ENCODE results near the gene METTL3. TPM values are rescaled to one million over a fixed set of nuclear protein-coding genes. Genes with fewer than 3 reads are reported as not detected.

METTL3 gene
- polyA plus RNA-seq, 1 donor: 57.9 TPM

DNA sequence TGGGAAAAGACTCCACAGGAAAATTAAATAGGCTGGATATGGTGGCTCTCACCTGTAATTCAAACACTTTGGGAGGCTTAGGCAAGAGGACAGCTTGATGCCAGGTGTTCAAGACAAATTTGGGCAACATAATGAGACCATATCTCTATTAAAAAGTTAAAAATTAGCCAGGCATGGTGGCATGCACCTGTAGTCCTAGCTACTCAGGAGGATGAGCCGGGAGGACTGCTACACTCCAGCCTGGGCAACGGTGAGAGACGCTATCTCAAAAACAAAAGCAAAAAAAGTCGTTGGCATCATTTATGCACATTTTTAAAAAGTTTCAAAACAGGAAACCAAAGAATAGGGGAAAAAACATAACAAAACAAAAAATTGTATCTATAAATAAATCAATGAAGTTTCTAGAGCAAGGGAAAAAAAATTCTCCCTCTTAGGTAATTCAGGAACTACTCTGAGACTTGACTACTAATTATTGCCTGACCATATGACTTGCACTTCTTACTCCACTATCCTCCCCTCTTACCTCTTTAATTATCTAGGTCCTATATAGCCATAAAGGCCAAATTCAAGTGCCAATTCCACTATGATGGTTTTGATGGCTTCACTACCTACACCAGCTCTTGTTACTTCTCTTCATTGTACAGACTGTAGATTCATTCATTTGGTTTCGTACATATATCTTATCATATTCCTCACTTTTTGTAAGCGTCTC is 1.6 kb downstream of the METTL3 start:
- peaks cover 11% of the 10 kb centered on the region for H3K36me3 ChIP-seq (ENCODE audit: control insufficient read depth, insufficient read depth, low read length)
- H3K27me3 ChIP-seq (ENCODE audit: control insufficient read depth, insufficient read depth, low read length): no peaks in the 10 kb centered on the region
- DNase-seq: no peak
- H3K27ac ChIP-seq (ENCODE audit: low read length): no peak overlapping the region
- WGBS (ENCODE audit: insufficient coverage, low lambda C conversion rate): 96% methylated on average over 4 of the region's 6 CpGs
- H3K4me1 ChIP-seq (ENCODE audit: control insufficient read depth, insufficient read depth, low read length): peaks cover 3% of the 10 kb centered on the region
- no peak overlapping the region for H3K4me3 ChIP-seq (ENCODE audit: low read length)
- H3K9me3 ChIP-seq (ENCODE audit: control insufficient read depth, low read depth, low read length): no peaks in the 10 kb centered on the region

DNA sequence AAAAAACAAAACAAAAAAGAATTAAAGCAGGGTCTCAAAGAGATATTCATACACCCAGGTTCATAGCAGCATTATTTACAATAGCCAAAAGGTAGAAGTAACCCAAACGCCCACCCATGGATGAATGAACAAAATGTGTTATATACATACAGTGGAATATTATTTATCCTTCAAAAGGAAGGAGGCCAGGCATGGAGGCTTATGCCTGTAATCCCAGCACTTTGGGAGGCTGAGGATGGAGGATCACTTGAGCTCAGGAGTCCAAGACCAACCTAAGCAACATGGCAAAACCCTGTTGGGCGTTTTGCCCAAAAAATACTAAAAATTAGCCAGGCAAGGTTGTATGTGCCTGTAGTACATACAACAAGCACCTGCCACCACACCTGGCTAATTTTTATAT is 4.6 kb downstream of the METTL3 start:
- no peak for DNase-seq
- Histone ChIP-seq H3K27ac (ENCODE audit: low read length) (no peak overlapping the region), H3K9me3 (ENCODE audit: control insufficient read depth, low read depth, low read length) (no peaks in the 10 kb centered on the region), H3K36me3 (ENCODE audit: control insufficient read depth, insufficient read depth, low read length) (peaks cover 30% of the 10 kb centered on the region), H3K4me3 (ENCODE audit: low read length) (no peak overlapping the region), H3K27me3 (ENCODE audit: control insufficient read depth, insufficient read depth, low read length) (no peaks in the 10 kb centered on the region), H3K4me1 (ENCODE audit: control insufficient read depth, insufficient read depth, low read length) (peaks cover 3% of the 10 kb centered on the region)
- WGBS (ENCODE audit: insufficient coverage, low lambda C conversion rate): no CpG with 5 or more reads among the region's 2 CpGs

DNA sequence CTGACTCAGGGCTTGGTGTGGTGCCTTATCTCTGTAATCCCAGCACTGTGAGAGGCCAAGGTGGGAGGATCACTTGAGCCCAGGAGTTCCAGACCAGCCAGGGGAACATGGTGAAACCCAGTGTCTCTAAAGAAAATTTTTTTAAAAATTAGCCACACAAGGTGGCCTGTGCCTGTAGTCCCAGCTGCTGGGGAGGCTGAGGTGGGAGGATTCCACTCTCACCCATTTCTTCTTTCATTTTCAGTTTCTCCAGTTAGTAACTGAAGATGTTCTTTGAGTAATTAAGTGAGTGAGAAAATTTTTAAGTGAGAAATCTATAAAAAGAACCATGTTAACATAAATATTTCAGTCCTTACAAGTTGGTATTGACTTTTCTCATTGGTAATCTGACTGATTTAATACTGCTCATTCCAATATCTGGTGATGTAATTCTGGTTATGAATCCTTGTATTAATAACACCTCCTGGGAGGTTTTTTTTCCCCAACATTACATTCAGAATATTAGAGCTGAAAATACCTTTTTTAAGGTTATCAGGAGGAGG is 6.1 kb downstream of the METTL3 start:
- H3K4me3 ChIP-seq (ENCODE audit: low read length): no peak overlapping the region
- no peak for DNase-seq
- H3K4me1 ChIP-seq (ENCODE audit: control insufficient read depth, insufficient read depth, low read length): peaks cover 3% of the 10 kb centered on the region
- H3K27ac ChIP-seq (ENCODE audit: low read length): no peak overlapping the region
- H3K36me3 ChIP-seq (ENCODE audit: control insufficient read depth, insufficient read depth, low read length): peaks cover 41% of the 10 kb centered on the region
- H3K9me3 ChIP-seq (ENCODE audit: control insufficient read depth, low read depth, low read length): no peaks in the 10 kb centered on the region
- no peaks in the 10 kb centered on the region for H3K27me3 ChIP-seq (ENCODE audit: control insufficient read depth, insufficient read depth, low read length)

DNA sequence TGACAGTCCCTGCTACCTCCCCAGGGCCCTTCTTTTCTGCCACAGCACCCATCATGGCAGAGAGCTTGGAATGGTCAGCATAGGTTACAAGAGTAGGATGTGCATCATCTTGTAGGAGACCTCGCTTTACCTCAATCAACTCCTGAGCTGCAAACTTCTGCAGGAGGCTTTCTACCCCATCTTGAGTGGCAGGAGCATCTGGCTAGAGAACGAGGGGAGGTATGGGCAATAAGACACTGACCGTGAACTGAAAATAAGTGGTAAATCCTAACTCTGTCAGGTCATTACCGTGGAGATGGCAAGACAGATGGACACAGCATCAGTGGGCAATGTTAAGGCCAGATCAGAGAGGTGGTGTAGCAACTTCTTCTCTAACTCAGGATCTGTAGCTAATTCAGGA is 7.8 kb downstream of the METTL3 start:
- H3K27ac ChIP-seq (ENCODE audit: low read length): no peak overlapping the region
- no peak for DNase-seq
- no peak overlapping the region for H3K4me3 ChIP-seq (ENCODE audit: low read length)
- no peaks in the 10 kb centered on the region for H3K27me3 ChIP-seq (ENCODE audit: control insufficient read depth, insufficient read depth, low read length)
- peaks cover 49% of the 10 kb centered on the region for H3K36me3 ChIP-seq (ENCODE audit: control insufficient read depth, insufficient read depth, low read length)
- H3K4me1 ChIP-seq (ENCODE audit: control insufficient read depth, insufficient read depth, low read length): no peaks in the 10 kb centered on the region
- 100% methylated on average over 2 of the region's 4 CpGs for WGBS (ENCODE audit: insufficient coverage, low lambda C conversion rate)
- no peaks in the 10 kb centered on the region for H3K9me3 ChIP-seq (ENCODE audit: control insufficient read depth, low read depth, low read length)

DNA sequence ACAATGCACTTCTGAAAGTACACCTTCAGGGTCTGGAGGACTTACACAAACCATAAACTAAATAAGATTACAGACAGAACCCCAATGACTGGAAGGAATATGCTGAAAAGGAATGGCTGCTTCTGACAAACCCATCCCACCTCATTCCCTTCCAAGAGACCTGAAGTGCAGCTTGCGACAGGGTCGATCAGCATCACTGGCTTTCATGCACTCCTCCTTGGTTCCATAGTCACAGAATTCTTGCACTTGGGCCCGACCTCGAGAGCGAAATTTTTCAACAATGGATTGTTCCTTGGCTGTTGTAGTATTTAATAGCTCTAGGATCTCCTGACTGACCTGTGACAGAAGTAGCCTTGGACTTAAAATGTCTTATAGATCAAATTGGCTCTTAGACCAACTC is 9.6 kb downstream of the METTL3 start:
- H3K27ac ChIP-seq (ENCODE audit: low read length): no peak overlapping the region
- WGBS (ENCODE audit: insufficient coverage, low lambda C conversion rate): no CpG with 5 or more reads among the region's 5 CpGs
- no peak overlapping the region for H3K4me3 ChIP-seq (ENCODE audit: low read length)
- no peaks in the 10 kb centered on the region for H3K4me1 ChIP-seq (ENCODE audit: control insufficient read depth, insufficient read depth, low read length)
- DNase-seq: no peak
- no peaks in the 10 kb centered on the region for H3K9me3 ChIP-seq (ENCODE audit: control insufficient read depth, low read depth, low read length)
- H3K36me3 ChIP-seq (ENCODE audit: control insufficient read depth, insufficient read depth, low read length): peaks cover 58% of the 10 kb centered on the region
- H3K27me3 ChIP-seq (ENCODE audit: control insufficient read depth, insufficient read depth, low read length): no peaks in the 10 kb centered on the region

DNA sequence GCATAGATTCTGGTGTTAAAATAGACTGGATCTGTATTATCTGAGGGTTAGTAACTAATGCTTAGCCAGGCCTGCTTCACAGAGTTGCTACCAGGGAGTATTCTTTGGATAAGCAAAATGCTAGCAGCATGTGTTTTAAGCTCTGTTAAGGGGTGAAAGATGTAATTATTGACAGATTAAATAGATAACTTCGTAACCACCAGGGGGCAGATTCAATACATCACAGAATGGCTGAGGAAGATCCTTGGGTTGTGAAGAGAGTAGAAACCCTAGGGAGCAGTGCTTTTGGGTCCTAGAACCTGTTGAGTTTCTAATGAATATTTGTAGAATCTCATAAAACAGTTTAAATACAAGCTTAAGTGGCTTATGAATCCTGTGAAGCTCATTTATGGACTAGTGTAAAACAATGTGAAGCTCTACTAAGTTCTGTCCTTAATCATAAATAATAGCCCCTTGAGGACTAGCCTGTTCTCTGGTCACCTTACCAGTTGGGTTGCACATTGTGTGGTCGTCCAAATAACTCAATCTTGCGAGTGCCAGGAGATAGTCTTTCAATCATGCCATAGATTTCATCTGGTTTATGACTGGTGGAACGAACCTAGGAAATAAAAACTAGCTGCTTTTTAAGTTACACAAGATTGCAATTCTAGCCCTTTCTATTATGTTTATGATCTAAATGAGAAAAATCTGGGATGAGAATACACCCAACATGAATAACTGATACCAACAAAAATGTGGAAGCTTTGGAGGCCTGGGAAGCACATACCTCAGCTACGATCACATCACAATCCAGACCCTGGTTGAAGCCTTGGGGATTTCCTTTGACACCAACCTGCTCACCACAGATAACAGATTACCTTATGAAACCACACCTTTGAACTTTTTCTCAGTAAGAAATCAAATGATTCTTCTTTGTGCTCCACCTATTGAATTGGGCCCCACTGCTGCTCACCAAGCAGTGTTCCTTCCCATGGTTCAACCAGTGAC is 12.3 kb downstream of the METTL3 start:
- H3K4me1 ChIP-seq (ENCODE audit: control insufficient read depth, insufficient read depth, low read length): no peaks in the 10 kb centered on the region
- peak; percentile 21 to 32 for DNase-seq
- H3K27me3 ChIP-seq (ENCODE audit: control insufficient read depth, insufficient read depth, low read length): no peaks in the 10 kb centered on the region
- WGBS (ENCODE audit: insufficient coverage, low lambda C conversion rate): no CpG with 5 or more reads among the region's 5 CpGs
- H3K4me3 ChIP-seq (ENCODE audit: low read length): no peak overlapping the region
- no peaks in the 10 kb centered on the region for H3K9me3 ChIP-seq (ENCODE audit: control insufficient read depth, low read depth, low read length)
- no peak overlapping the region for H3K27ac ChIP-seq (ENCODE audit: low read length)
- H3K36me3 ChIP-seq (ENCODE audit: control insufficient read depth, insufficient read depth, low read length): peaks cover 80% of the 10 kb centered on the region

DNA sequence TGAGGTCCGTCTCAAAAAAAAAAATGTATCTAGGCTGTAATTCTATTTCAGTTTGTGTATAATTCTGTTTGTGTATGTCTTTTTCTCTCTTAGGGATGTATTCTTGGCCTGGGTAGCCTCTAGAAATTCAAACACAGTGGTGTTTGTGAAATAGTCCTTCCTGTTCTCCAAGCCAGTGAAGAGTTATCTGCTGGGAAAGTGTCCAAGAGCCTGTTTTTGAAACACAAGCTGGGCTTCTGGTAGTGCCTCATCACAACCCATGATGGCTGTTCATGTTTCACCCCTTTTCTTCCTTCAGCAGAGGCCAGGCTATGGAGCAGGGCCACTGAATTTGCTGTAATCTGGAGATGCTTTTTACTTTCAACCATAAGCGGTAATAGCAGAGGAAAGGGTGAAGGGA is 14.7 kb downstream of the METTL3 start:
- Histone ChIP-seq H3K27me3 (ENCODE audit: control insufficient read depth, insufficient read depth, low read length) (no peaks in the 10 kb centered on the region), H3K36me3 (ENCODE audit: control insufficient read depth, insufficient read depth, low read length) (peaks cover 78% of the 10 kb centered on the region), H3K4me1 (ENCODE audit: control insufficient read depth, insufficient read depth, low read length) (no peaks in the 10 kb centered on the region), H3K9me3 (ENCODE audit: control insufficient read depth, low read depth, low read length) (no peaks in the 10 kb centered on the region), H3K4me3 (ENCODE audit: low read length) (no peak overlapping the region), H3K27ac (ENCODE audit: low read length) (no peak overlapping the region)
- no peak for DNase-seq
- WGBS (ENCODE audit: insufficient coverage, low lambda C conversion rate): no CpG with 5 or more reads among the region's 2 CpGs

DNA sequence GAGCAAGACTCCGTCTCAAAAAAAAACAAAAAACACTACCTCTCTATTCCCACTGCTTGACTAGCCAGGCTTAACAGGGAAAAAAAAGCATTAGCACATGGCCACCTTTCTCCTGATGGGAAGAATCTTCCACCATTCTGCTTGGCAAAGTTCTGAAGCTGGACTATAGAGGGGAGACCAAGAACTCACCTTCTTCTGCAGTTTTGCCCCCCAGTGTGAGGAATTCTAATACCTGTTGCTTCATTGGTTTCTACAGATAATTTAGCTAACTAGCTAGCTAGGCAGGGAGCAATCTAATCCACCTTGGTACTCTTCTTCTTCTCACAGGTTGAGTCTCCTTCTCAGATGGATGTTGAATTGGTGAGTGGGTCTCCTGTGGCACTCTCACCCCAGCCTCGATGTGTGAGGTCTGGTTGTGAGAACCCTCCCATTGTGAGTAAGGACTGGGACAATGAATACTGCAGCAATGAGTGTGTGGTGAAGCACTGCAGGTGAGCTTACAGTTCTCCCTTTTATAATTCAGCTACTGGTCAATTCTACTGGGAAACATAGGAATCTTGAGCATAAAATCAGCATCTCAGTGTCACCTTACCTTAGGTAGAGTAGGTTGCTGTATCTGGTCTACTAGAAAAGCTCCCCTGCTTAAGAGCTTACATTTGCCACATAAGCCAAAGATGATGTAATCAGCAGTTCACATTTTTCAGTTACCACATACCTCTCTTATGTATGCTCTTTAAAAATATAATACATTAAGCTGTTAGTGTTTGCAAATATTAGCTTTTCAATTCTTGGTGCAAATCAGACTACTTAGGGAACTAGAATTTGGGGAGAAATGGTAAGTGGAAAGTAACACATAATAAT is 16.0 kb downstream of the METTL3 start:
- H3K27me3 ChIP-seq (ENCODE audit: control insufficient read depth, insufficient read depth, low read length): no peaks in the 10 kb centered on the region
- H3K27ac ChIP-seq (ENCODE audit: low read length): no peak overlapping the region
- no peak overlapping the region for H3K4me3 ChIP-seq (ENCODE audit: low read length)
- DNase-seq: no peak
- H3K9me3 ChIP-seq (ENCODE audit: control insufficient read depth, low read depth, low read length): no peaks in the 10 kb centered on the region
- WGBS (ENCODE audit: insufficient coverage, low lambda C conversion rate): no CpG with 5 or more reads among the region's 2 CpGs
- H3K36me3 ChIP-seq (ENCODE audit: control insufficient read depth, insufficient read depth, low read length): peaks cover 80% of the 10 kb centered on the region
- no peaks in the 10 kb centered on the region for H3K4me1 ChIP-seq (ENCODE audit: control insufficient read depth, insufficient read depth, low read length)

DNA sequence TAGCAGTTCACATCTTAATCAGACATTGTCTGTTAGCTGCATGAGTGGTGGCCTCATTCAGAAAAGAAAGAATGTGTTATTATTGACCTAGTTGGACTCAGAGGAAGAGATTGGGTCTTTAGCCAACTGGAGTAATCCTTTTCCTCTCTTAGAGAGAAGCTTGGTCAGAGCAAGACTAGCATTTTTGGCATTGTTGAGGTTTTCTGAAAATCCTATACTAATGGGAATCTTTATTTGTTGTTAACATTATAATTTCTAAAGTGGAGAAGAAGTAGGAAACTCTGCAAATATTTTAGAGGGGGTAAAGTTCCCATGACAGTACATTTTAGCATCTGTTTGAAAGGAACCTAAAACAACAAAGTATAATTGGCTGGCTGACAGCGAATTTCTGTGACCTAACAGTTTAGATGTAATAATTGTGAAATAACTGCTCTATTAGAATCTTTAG is 24.5 kb downstream of the METTL3 start:
- no peaks in the 10 kb centered on the region for H3K9me3 ChIP-seq (ENCODE audit: control insufficient read depth, low read depth, low read length)
- no CpG with 5 or more reads among the region's 1 CpG for WGBS (ENCODE audit: insufficient coverage, low lambda C conversion rate)
- H3K36me3 ChIP-seq (ENCODE audit: control insufficient read depth, insufficient read depth, low read length): peaks cover 44% of the 10 kb centered on the region
- no peaks in the 10 kb centered on the region for H3K27me3 ChIP-seq (ENCODE audit: control insufficient read depth, insufficient read depth, low read length)
- H3K4me1 ChIP-seq (ENCODE audit: control insufficient read depth, insufficient read depth, low read length): peaks cover 2% of the 10 kb centered on the region
- DNase-seq: no peak
- H3K4me3 ChIP-seq (ENCODE audit: low read length): no peak overlapping the region
- no peak overlapping the region for H3K27ac ChIP-seq (ENCODE audit: low read length)
